Upper lobe of left lung (tissue), 4 donors: ENCODE data around the gene PYROXD2.

ENCODE experiments used
- CTCF ChIP-seq, 6 experiments: fragments of 450-650 bp in 4 of 6; fragments of 200-600 bp in 2 of 6; sonication (generic) in 2 of 6; IDR thresholded peaks; one replicate each; pipeline ENCODE4 v1.5.1; 2016 to 2019; ENCODE audit warnings: antibody characterized with exemption in 6 of 6
- POLR2A ChIP-seq, 4 donors: fragments of 450-650 bp; IDR thresholded peaks; one replicate each; pipeline ENCODE4 v1.5.1; 2016 to 2017; ENCODE audit warnings: antibody characterized with exemption in 4 of 4, mild to moderate bottlenecking in 2 of 4

DNA sequence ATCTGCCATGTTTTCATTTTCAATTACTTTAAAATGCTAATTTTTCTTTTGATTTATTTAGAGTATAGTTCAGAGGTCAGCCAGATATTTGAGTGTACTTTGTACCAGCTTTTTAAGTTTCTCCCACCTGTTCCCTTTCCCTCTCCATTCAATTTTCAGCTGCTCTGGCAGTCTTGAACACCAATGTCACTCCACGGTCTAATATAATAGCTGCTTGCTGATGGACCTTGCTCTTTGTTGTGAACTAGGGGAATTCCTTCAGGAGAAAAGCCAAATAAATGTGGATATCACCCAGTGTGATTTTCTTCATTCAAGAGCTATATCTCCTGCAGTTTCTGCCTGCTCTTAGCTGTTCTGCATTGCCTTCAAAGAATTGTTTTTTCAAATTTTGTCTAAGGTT is 35.6 kb upstream of the PYROXD2 start:
- TF ChIP-seq CTCF (IDR thresholded peaks at IDR 0.05) (no peak), POLR2A (IDR thresholded peaks at IDR 0.05) (no peak)
